SIG-M5 (cell line): Measurements from ENCODE around the gene SORCS2.

Experiments
- DNase-seq: peaks from one replicate; lab custom pipeline; 2025; lab: John Stamatoyannopoulos, UW

SORCS2 gene

DNA sequence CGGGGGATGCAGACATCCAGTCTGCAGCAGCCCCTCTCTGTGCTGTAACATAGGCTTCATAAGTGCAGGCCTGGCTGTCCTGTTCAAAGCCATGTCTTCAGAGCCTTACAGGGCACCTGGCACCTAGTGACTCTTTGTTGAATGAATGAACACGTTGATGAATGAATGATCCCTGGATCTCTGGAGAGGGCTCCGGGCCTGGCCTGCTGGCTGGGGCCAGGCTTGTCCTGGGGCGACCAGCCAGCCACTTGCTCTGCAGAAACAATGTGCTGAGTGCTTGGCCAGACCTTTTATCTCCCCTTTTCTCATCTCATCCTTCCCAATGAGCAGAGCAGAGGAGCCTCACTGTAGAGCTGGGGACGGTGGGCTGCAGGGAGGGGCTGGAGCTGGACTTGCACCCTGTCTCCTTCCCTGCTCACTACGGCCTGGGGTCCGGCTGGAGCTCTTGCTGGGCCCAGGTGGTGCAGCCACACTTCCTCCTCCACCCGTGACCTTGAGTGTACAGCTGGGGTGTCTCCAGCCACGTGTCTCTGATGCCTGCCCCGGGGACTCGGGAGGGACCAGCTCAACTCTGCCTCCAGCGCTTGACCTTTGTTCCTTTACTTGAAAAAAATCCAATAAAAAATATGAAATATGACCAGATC, 164.5 kb downstream of the SORCS2 start:
- DNase-seq, result no peak

DNA sequence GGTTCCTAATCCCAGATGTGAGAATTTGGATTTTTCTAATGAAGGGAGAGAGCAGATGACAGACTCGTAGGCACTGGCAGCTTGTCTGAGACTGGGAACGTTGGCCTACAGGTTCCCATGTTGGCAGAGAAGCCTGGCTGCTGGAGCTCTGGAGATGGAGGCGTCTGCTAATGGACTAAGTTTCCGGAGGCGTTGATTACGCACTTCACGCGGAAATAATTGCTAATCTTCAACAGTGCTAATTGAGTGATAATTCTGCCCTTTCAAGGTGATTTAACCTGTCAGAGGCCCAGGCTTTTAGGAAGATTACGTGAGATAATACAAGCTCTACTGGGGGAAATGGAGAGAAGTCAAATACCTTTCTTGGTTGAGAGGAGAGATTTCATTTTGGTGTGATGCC, 165.0 kb downstream of the SORCS2 start:
- no peak for DNase-seq

- DNase-seq, result no peak
Measured at GRCh38 chr4:7358100-7358735, 165.9 kb downstream of the SORCS2 start.

DNA sequence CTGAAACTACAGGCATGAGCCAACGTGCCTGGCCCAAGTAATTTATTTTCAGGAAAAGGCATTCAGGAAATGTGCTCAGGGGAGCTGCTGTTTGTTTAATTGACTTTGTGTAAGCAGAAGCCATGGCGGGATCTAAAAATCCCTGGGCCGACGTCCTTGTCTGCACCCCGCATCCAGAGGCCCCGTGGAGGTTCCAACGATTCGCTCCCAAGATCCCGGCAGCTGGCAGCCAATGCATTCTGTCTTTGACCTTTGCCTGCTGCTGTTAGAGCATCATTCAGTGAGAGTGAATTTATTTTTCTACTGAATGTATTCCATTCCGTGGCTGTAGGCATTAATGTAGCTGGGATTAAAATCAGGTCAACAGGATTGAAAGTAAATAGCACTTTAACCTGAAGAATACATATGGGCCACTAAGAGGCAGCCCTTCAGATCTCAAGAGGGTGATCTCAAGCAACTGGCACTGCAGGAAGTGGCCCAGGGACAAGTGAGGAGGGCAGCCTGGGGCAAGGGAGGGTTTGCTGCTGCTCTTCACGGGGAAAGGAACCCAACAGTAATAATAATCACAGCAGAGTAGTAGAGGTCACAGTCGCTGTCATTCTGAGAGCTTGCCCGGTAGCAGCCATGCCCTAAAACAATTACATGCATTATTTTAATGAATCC, 167.2 kb downstream of the SORCS2 start:
- DNase-seq, result no peak

GRCh38 chr4:7360806-7361205, 168.5 kb downstream of the SORCS2 start:
- DNase-seq, result no peak

GRCh38 chr4:7361280-7361895, 169.1 kb downstream of the SORCS2 start:
- DNase-seq, result no peak

GRCh38 chr4:7362341-7362740, 170.0 kb downstream of the SORCS2 start:
- DNase-seq, result no peak

DNA sequence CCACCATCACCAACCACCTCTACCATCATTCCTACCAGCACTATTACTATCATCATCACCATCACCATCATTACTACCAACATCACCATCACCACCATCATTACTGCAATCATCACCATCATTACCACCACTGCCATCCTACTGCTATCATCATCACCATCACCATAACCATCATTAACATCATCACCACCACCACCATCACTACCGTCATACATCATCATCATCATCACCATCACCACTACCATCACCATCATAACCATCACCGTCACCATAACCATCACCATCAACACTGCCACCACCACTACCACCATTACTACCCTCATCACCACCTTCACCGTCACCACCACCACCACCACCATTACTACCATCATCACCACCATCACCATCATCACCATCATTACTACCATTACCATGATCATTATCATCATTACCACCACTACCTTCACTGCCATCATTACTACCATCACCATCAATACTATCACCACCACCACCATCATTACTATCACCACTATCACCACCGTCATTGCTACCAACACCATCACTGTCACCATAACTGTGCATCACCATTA, 170.6 kb downstream of the SORCS2 start:
- DNase-seq, result no peak

DNA sequence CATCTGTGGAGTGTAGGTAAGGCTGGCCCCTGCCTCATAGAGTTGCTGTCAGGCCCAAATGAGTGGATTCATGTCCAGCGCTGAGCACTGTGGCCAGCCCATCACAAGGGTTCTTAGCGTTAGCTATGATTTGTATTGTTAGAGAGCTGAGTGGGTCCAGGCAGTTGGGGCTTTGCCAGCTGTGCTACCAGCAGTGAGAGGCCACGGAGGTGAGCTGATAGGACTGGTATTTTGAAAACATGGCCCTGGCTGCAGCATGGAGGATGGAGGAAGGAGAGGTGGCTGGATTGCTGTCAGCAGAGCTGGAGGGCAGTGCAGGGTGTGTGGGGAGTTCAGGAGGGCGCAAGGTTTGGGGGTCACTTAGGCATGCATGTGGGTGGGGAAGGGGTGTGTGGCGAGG, 172.6 kb downstream of the SORCS2 start:
- no peak for DNase-seq

DNA sequence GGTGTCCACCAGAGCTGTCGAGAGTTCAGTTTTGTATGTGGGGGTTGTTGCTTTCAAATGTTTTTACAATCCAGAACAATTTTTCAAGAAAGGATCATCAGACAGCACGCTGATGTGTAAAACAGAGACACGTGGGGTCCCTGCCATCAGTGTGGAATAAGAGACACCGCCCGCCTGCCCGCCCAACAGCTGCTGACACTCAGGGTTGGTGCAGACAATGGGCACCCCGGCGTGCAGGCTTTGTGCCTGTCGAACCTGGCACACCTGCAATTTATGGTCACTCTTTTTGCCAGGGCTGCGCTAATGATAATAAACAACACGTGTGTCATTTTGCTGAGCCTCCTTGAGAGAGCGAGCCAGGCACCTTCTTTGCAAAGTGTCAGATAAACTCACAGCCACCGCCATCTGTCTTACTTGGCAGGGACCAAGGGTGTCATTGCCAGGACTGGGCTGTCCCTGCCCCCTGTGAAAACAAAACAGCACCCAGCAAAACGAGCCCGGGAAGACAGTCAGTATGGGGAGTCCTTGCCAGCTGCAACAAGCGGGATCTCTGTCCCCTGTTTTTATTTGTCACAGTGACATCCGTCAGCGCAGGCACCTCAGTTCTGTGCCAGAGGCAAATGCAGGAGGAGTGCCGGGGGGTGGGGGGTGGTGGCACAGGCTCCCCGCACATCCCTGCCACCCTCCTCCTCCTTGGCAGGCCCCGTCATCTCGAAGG, 173.3 kb downstream of the SORCS2 start:
- DNase-seq, result no peak

DNA sequence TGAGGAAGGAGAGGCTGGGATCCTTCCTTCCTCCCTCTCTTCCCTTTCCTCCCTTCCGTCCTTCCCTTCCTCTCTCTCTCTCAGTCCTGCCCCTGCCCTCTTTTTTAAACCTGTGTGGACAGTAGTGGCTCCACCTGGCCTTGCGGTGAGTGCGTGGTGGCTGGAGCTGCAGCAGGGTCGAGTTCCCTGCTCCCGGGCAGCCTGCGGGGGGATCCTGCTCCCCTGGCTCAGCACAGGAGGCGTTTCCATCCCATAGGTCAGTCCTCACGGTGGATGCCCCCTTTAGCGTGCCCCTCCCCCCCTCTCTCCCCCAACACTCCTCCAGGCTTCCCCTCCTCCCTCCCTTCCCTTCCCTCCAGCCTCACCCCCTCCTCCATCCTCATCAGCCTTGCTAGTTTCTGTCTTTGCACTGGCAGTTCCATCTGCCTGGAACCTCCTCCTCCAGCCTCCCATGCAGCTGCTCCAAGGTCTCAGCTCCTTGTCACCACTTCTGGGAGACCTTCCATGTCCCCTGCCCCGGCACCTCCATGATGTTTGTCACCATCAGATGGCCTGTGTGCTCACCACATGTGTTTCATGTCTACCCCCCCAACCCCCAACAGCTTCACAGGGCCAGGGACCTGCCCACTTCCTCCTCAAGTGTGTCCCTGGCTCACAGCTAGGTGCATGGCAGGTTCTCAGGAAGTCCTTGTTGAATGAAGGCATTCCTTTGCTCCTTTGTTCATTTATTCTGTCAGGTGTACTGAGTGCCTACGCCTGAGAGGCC, 174.0 kb downstream of the SORCS2 start:
- no peak for DNase-seq

GRCh38 chr4:7366954-7367353, 174.6 kb downstream of the SORCS2 start:
- DNase-seq, result no peak

- DNase-seq, result no peak
Measured at GRCh38 chr4:7367406-7367805, 175.1 kb downstream of the SORCS2 start.

- no peak for DNase-seq
Measured at GRCh38 chr4:7367864-7368277, 175.5 kb downstream of the SORCS2 start.

DNA sequence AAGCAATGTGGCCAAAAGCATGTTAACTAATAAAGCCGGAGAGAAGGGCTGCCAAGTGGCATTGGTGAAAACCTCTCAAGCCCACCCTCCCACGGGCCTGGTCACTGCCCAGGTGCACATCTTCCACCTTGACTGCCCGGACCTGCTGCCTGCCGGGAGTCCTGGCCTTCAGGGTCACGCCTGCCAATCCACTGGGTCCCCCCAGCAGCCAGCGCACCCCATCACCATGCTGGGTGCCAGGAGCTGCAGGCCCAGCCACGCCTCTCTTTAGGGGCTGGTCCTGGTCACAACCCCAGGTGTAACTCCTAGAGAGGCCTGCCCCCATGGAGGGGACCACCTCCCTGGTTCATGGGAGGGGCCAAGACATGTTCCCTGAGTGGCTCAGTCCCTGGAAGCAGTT, 176.0 kb downstream of the SORCS2 start:
- DNase-seq, result no peak

DNA sequence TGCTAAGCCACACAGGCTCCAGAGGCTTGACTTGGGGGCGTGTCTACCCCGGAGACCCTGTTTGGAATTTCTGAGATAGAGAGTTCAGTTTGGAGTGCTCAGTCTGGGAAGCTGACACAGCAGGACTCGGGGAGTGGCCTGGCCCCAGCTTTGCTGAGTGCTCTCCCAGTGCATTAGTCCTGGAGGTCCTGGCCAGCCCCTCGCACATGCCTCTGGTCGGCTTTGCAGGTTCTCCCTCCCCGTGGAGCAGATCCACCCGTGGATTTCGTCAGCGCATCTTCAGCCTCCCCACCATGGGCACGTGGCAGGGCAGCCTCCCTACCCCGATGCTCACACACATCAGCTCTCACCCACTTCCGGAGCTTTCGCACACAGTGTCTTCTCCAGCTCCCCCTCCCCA, 177.2 kb downstream of the SORCS2 start:
- DNase-seq, result no peak

GRCh38 chr4:7370038-7370437, 177.7 kb downstream of the SORCS2 start:
- DNase-seq, result no peak

- DNase-seq, result no peak
Measured at GRCh38 chr4:7371210-7371941, 179.0 kb downstream of the SORCS2 start.

GRCh38 chr4:7372673-7373072, 180.3 kb downstream of the SORCS2 start:
- no peak for DNase-seq

DNA sequence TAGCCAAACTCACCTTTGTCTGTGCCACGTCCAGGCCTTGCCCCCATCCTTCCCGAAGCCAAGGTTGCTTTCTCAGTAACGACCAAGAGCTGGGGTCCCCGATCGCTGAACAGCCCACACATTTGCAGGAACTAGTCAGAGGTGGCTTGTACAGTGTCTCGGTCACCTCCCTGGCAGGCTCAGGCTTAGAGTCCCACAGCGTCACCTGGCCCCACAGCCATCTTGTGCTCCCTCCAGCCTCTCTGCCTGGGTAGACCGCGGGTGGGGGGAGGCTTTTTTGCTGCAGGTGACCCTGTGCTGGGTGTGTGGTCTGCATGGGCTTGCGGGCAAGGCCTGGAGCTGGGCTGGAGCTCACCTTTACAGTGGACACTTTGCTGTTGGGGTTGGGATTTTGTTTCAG, 182.2 kb downstream of the SORCS2 start:
- DNase-seq, result no peak

- DNase-seq, result no peak
Measured at GRCh38 chr4:7375427-7375826, 183.1 kb downstream of the SORCS2 start.
